H1 (cell line): ENCODE results near the gene ZNF501. TPM values are rescaled to one million over a fixed set of nuclear protein-coding genes. Genes with fewer than 3 reads are reported as not detected.
A peak's percentile ranks its signal among the peaks of the same experiment; 100 is the strongest.

Source experiments
- ATF3 ChIP-seq: IDR thresholded peaks from 2 replicates; pipeline ENCODE4 v1.6.1; 2011; ENCODE audit warnings: low read depth, mild to moderate bottlenecking, low read length; ENCODE audit not compliant: insufficient read depth
- CEBPB ChIP-seq: IDR thresholded peaks from 2 replicates; pipeline ENCODE4 v1.6.1; 2012; ENCODE audit warnings: low read depth, low read length
- CREB1 ChIP-seq: IDR thresholded peaks from 2 replicates; pipeline ENCODE4 v1.6.1; 2012; ENCODE audit warnings: inconsistent platforms
- EP300 ChIP-seq, 2 experiments: IDR thresholded peaks; 1 replicate in 1 of 2; 2 replicates in 1 of 2; pipeline ENCODE4 v1.6.1; 2011 to 2012; ENCODE audit warnings: low read depth in 2 of 2, low read length in 2 of 2, mild to moderate bottlenecking in 2 of 2, borderline replicate concordance in 1 of 2, inconsistent platforms in 1 of 2, moderate library complexity in 1 of 2
- GTF2F1 ChIP-seq: IDR thresholded peaks from 2 replicates; pipeline ENCODE4 v1.6.1; 2012; ENCODE audit warnings: low read depth, low read length, improper control_type of control experiment, borderline replicate concordance
- HDAC6 ChIP-seq: IDR thresholded peaks from one replicate; pipeline ENCODE4 v1.7.1; 2012; ENCODE audit warnings: low read depth, mild to moderate bottlenecking, inconsistent platforms, low read length, moderate library complexity
- KDM4A ChIP-seq: IDR thresholded peaks from one replicate; pipeline ENCODE4 v1.7.1; 2012; ENCODE audit warnings: low read depth, mild to moderate bottlenecking, moderate library complexity, low read length, inconsistent platforms; ENCODE audit not compliant: severe bottlenecking
- NANOG ChIP-seq: IDR thresholded peaks from 2 replicates; pipeline ENCODE4 v1.6.1; 2011; ENCODE audit warnings: low read length, low read depth, mild to moderate bottlenecking, inconsistent platforms; ENCODE audit not compliant: insufficient read depth, poor library complexity, severe bottlenecking
- NRF1 ChIP-seq: IDR thresholded peaks from 2 replicates; pipeline ENCODE4 v1.6.1; 2011; ENCODE audit warnings: mild to moderate bottlenecking, low read depth, low read length, improper control_type of control experiment
- PHF8 ChIP-seq: fragments of 200-600 bp; sonication (generic); conservative IDR thresholded peaks from 2 replicates; pipeline ENCODE4 v1.7.1; 2012; ENCODE audit warnings: low read depth, mild to moderate bottlenecking, inconsistent platforms, low read length, moderate library complexity
- POLR2A ChIP-seq, 2 experiments: IDR thresholded peaks; 1 replicate in 1 of 2; 2 replicates in 1 of 2; pipeline ENCODE4 v1.6.1; 2011; ENCODE audit warnings: low read depth in 2 of 2, low read length in 2 of 2, mild to moderate bottlenecking in 2 of 2; ENCODE audit errors: control extremely low read depth in 1 of 2
- RAD21 ChIP-seq, 2 experiments: IDR thresholded peaks in 1 of 2; conservative IDR thresholded peaks in 1 of 2; 2 replicates each; pipeline ENCODE4 v1.6.1; 2011; ENCODE audit warnings: low read depth in 2 of 2, low read length in 2 of 2, improper control_type of control experiment in 1 of 2, inconsistent platforms in 1 of 2, mild to moderate bottlenecking in 1 of 2, moderate library complexity in 1 of 2
- SP1 ChIP-seq: IDR thresholded peaks from 2 replicates; pipeline ENCODE4 v1.6.1; 2011; ENCODE audit warnings: low read depth, low read length
- SP2 ChIP-seq: IDR thresholded peaks from 2 replicates; pipeline ENCODE4 v1.6.1; 2012; ENCODE audit warnings: mild to moderate bottlenecking, low read length, inconsistent platforms
- SP4 ChIP-seq: IDR thresholded peaks from 2 replicates; pipeline ENCODE4 v1.6.1; 2012; ENCODE audit warnings: low read length, inconsistent platforms
- SRF ChIP-seq: IDR thresholded peaks from 2 replicates; pipeline ENCODE4 v1.6.1; 2011; ENCODE audit warnings: mild to moderate bottlenecking, low read depth, low read length, moderate library complexity
- SUZ12 ChIP-seq: fragments of 200-600 bp; sonication (generic); IDR thresholded peaks from 2 replicates; pipeline ENCODE4 v1.6.1; 2012; ENCODE audit warnings: mild to moderate bottlenecking, inconsistent platforms, low read length, moderate library complexity, mixed read lengths
- TAF7 ChIP-seq: optimal IDR thresholded peaks from 2 replicates; pipeline ENCODE3; 2011; ENCODE audit warnings: low read depth, mild to moderate bottlenecking, inconsistent platforms, low read length, moderate library complexity, borderline replicate concordance
- TBP ChIP-seq: IDR thresholded peaks from 2 replicates; pipeline ENCODE4 v1.6.1; 2011; ENCODE audit warnings: low read depth, low read length, improper control_type of control experiment
- polyA plus RNA-seq, 7 experiments: library from polyadenylated mRNA; depleted of rRNA in 3 of 7; stranded (reverse) in 5 of 7; unstranded in 2 of 7; fragments of >200 nt in 5 of 7; fragments of 200-250 nt in 2 of 7; gene quantifications; 1 replicate in 5 of 7; 2 replicates in 1 of 7; 4 replicates in 1 of 7; pipeline versions ENCODE4 v1.2.1 to v1.2.3, GENCODE V29; 2011 to 2013; ENCODE audit warnings: missing spikeins in 2 of 7, mixed read lengths in 2 of 7
- total RNA-seq: library from RNA; stranded (reverse); fragmentation: NEBNext Ultra II Directional; extraction: Animal tissue kit (Norgen Biotek cat#: 25700); gene quantifications from 2 replicates; pipeline ENCODE4 v1.2.1, GENCODE V29; 2021

Gene ZNF501
- total and polyA plus RNA-seq, 2 of the 8 experiments (the other 6 are each of a cell fraction or from before 2014, with no cell fraction given) = 1.6 to 5.3 TPM

GRCh38 chr3:44712455-44713075 lies 16.9 kb upstream of the ZNF501 start, which contains the start of gene ZNF502 (continued):
- peak; percentile 78 for TF ChIP-seq TAF7
- peak; percentile 99 for TF ChIP-seq KDM4A
- no peak for TF ChIP-seq SP4
- peak; percentile 54 to 92 for TF ChIP-seq POLR2A (IDR thresholded peaks at IDR 0.05; ENCODE audit: control extremely low read depth in 1 of 2, low read depth in 2 of 2, low read length in 2 of 2)
- TF ChIP-seq RAD21 (IDR thresholded peaks at IDR 0.05 in 1 of 2, conservative IDR thresholded peaks at IDR 0.05 in 1 of 2; ENCODE audit: low read depth in 2 of 2, low read length in 2 of 2) = peak; percentile 36 to 38; a peak in 3 of 4 replicates
- TF ChIP-seq ATF3 = peak; percentile 71; the same call in 1 of the 2 replicates
- 0 out of 2 replicates have a peak, but pooled peaks have one; percentile 9 for TF ChIP-seq NRF1
- no peak for TF ChIP-seq EP300 (IDR thresholded peaks at IDR 0.05; ENCODE audit: borderline replicate concordance in 1 of 2, low read depth in 2 of 2, low read length in 2 of 2)
- TF ChIP-seq CREB1 = peak; percentile 98
- TF ChIP-seq SRF = 0 out of 2 replicates have a peak, but pooled peaks have one; percentile 68
- no peak for TF ChIP-seq HDAC6
- no peak for TF ChIP-seq NANOG
- peak; percentile 93 for TF ChIP-seq SP2
- TF ChIP-seq GTF2F1 = peak; percentile 48; the same call in 1 of the 2 replicates
- peak; percentile 90 for TF ChIP-seq PHF8
- no peak for TF ChIP-seq SP1
- no peak for TF ChIP-seq CEBPB
- no peak for TF ChIP-seq SUZ12
- TF ChIP-seq TBP = peak; percentile 91
- TF ChIP-seq, all 59 proteins: peak for 25
